Stomach smooth muscle (tissue), 2 donors: ENCODE data around the gene ZNRF1.
A peak's percentile ranks its signal among the peaks of the same experiment; 100 is the strongest.
"Not testable (repeated sequence)": the region's sequence is repeated elsewhere in the genome, so short reads cannot be mapped to it uniquely, and the experiment has no call there.

Experiments
- H3K27ac ChIP-seq: one replicate; pipeline ENCODE4 v1.7.0; 2013; ENCODE audit warnings: mild to moderate bottlenecking, low read length, inconsistent platforms
- H3K27me3 ChIP-seq, 2 donors: one replicate each; pipeline ENCODE4 v1.7.0; 2013; ENCODE audit warnings: low read length in 2 of 2; ENCODE audit not compliant: insufficient read depth in 2 of 2, control insufficient read depth in 1 of 2
- H3K36me3 ChIP-seq, 2 donors: one replicate each; pipeline ENCODE4 v1.7.0; 2013; ENCODE audit warnings: low read length in 2 of 2; ENCODE audit not compliant: control insufficient read depth in 2 of 2, insufficient read depth in 2 of 2
- H3K4me1 ChIP-seq: one replicate; pipeline ENCODE4 v1.7.0; 2013; ENCODE audit warnings: low read length; ENCODE audit not compliant: control insufficient read depth, insufficient read depth
- H3K4me3 ChIP-seq, 2 donors: one replicate each; pipeline ENCODE4 v1.7.0; 2013; ENCODE audit warnings: low read length in 2 of 2
- H3K9ac ChIP-seq, 2 donors: one replicate each; pipeline ENCODE4 v1.7.0; 2013; ENCODE audit warnings: low read length in 2 of 2, mild to moderate bottlenecking in 1 of 2
- H3K9me3 ChIP-seq, 2 donors: one replicate each; pipeline ENCODE4 v1.7.0; 2013; ENCODE audit warnings: low read length in 2 of 2; ENCODE audit not compliant: control insufficient read depth in 2 of 2
- donor health status: healthy.
- donor health status: Pancreatic carcinoma.

Gene ZNRF1

DNA sequence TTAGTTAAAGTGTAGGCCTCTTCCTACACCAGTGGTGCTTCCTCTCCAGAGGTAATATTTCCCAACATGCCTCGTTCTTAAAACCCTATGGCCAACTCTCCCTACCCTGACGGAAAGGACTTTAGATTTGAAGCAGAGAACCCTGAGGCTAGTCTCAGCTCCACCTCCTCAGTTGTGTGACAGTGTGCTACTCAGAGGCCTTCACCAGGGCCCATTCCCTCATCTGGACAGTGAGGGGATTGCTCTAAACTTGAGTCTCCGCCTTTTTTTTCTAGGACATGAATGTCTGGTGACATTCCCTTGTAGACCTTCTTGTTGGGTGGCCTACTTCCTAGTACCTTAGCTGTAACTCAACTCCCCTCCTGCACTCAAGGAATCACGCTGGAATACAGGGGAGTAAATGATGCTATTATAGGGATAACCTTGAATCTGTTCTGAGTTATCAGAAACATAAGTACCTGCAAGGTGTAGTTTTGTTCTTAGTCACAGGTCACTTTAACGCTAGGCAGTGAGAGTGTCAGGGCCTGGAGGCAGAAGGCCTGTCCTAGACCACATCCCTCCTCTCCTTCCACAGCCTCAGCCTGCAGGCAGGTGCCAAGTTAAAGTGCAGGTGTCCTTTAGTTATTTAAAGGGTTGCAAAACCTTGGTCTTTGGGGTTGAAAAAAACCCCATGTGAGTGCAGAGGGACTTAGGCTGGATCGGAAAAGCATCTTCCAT is 90.8 kb downstream of the ZNRF1 start:
- Histone ChIP-seq H3K4me3 (no peak overlapping the region), H3K9me3 (no peaks in the 10 kb centered on the region), H3K27ac (no peak overlapping the region), H3K9ac (no peak overlapping the region), H3K36me3 (peaks cover 4 to 9% of the 10 kb centered on the region in 2 donors), H3K27me3 (no peaks in the 10 kb centered on the region), H3K4me1 (peaks cover 27% of the 10 kb centered on the region)

DNA sequence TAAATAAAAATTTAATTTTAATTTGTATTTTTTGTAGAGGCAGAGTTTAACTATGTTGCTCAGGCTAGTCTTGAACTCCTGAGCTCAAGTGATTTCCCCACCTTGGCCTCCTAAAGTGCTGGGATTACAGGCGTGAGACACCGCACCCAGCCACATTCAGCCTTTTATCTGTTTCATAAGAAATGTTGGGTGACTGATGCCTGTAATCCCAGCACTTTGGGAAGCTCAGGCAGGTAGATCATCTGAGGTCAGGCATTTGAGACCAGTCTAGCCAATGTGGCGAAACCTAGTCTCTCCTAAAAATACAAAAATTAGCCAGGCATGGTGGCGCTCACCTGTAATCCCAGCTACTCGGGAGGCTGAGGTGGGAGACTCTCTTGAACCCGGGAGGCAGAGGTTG is 92.1 kb downstream of the ZNRF1 start:
- H3K27me3 ChIP-seq, H3K4me3 ChIP-seq, H3K9me3 ChIP-seq, H3K27ac ChIP-seq, H3K9ac ChIP-seq: not testable (repeated sequence)
- Histone ChIP-seq H3K36me3 (peaks cover 6 to 13% of the 10 kb centered on the region in 2 donors), H3K4me1 (peaks cover 27% of the 10 kb centered on the region)

DNA sequence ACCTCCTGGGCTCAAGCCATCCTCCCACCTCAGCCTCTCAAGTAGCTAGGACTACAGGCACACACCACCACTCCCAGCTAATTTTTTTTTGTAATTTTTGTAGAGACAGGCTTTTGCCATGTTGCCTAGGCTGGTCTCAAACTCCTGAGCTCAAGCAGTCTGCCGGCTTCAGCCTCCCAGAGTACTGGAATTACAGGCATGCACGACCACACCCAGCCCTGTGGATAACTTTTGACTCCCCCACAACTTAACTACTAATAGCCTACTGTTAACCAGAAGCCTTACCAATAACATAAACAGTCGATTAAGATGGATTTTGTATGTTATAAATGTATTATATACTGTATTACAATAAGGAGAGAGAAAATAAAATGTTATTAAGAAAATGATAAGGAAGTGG is 92.8 kb downstream of the ZNRF1 start:
- peaks cover 6 to 13% of the 10 kb centered on the region in 2 donors for H3K36me3 ChIP-seq
- H3K9ac ChIP-seq, H3K27ac ChIP-seq, H3K9me3 ChIP-seq, H3K27me3 ChIP-seq, H3K4me3 ChIP-seq: not testable (repeated sequence)
- H3K4me1 ChIP-seq = peaks cover 25% of the 10 kb centered on the region

DNA sequence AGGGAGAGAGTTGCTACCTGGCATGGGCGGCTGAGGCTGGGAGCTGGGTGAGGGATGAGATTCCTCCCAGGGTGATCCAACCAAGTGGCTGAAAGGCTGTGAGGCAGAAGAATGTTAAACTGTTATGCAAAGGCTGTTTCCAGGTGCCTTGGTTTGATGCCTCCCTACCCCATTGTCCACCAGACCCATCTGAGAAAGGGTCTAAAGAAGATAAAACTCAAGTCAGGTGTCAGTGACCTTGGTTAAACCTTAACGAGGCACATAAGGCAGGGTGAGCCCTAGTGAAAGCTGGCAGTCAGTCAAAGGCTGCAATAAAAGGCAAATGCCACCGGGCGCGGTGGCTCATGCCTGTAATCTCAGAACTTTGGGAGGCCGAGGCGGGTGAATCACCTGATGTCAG is 94.0 kb downstream of the ZNRF1 start:
- Histone ChIP-seq H3K36me3 (peaks cover 6 to 13% of the 10 kb centered on the region in 2 donors), H3K27me3 (no peaks in the 10 kb centered on the region), H3K9ac (no peak overlapping the region), H3K4me1 (peaks cover 25% of the 10 kb centered on the region), H3K27ac (no peak overlapping the region), H3K9me3 (no peaks in the 10 kb centered on the region), H3K4me3 (no peak overlapping the region)

DNA sequence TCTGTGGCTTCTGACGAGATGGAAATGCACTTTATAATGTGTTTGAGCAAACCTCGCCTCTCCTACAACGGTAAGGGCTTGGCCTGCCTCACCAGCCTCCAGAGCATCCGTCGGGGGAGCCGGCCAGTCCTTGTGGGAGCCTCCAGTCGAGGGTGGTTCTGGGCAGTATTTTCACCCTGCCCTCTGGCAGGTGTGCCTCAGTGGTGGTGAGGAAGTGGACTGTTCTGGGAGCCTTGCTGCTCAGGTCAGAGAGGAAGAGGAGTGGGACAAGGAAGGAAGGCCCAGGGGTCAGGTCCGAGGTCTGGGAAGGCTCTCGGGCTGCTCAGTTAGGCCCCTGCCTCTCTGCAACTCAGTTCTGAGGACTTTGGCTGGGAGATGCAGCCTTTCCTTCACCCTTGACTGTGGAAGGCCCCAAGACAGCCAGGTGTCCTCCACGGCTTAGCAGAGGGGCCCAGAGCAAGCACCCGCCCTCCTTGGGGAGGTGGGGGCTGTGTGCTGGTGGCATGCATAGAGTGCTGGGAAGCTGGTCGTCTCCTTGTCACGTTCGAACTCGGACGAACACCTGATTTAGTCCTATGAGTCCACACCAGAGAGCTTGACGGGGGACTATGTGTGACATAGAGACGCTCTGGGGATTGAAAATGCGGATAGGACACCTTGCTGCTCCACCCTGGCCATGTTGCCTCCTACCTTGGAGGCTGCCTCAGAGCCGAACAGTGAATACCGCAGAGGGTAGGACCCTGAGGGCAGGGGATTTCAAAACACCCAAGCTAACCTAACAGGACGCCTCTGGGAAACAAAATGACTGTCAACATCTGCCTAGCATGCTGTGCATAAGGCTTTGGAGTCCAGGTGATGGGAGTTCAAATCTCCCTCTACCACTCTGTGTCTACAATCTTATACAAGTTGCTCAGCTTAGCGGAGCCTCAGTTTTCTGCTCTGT is 95.0 kb downstream of the ZNRF1 start:
- no peaks in the 10 kb centered on the region for H3K9me3 ChIP-seq
- no peak overlapping the region for H3K4me3 ChIP-seq
- H3K27me3 ChIP-seq = no peaks in the 10 kb centered on the region
- H3K36me3 ChIP-seq = peaks cover 6 to 13% of the 10 kb centered on the region in 2 donors
- no peak overlapping the region for H3K9ac ChIP-seq
- peaks cover 28% of the 10 kb centered on the region for H3K4me1 ChIP-seq
- H3K27ac ChIP-seq = no peak overlapping the region

DNA sequence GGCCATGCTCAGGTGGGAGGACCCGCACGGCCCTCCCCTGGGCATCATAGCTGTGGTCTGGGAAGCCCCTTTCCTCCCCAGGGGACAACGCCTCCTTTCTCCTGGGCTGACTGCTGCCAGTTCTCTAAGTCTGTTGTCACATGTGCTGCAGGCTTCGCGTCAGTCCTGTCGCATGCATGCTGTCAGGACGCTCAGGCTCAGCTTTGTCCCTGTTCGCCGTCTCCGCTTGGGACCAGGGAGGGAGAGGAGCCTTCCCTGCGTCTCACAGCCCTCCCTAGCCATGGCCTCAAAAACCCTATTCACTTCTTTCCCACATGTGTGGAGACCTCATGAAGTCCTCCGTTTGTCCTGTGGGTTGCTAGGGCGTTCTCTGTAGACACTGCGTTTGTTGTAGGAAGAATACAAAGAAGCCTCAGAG is 96.4 kb downstream of the ZNRF1 start:
- Histone ChIP-seq H3K4me1 (peaks cover 36% of the 10 kb centered on the region), H3K27ac (no peak overlapping the region), H3K4me3 (no peak overlapping the region), H3K36me3 (peaks cover 6 to 13% of the 10 kb centered on the region in 2 donors), H3K9ac (no peak overlapping the region), H3K9me3 (no peaks in the 10 kb centered on the region), H3K27me3 (no peaks in the 10 kb centered on the region)

DNA sequence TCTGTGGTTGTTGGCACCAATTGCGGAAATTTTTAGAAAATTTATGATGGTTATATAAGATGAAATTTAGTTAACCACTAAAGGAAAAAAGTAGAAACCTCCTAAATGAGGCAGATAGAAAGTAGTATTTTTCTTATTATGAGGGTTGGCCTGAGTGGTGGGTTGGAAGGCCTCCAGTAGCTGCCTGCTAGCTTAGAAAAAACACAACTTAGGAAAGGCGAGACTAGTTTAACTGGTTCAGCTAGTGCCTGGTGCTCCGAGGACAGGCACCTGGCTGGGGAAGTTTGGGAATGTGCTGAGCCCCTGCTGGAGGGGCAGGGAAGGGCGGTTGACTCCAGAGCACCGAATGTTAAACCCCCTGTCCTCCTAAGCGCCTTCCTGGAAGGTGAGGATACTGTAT is 97.8 kb downstream of the ZNRF1 start:
- Histone ChIP-seq H3K27ac (no peak overlapping the region), H3K9ac (no peak overlapping the region), H3K4me3 (no peak overlapping the region), H3K27me3 (no peaks in the 10 kb centered on the region), H3K36me3 (peaks cover 6 to 13% of the 10 kb centered on the region in 2 donors), H3K9me3 (no peaks in the 10 kb centered on the region), H3K4me1 (peaks cover 37% of the 10 kb centered on the region)

DNA sequence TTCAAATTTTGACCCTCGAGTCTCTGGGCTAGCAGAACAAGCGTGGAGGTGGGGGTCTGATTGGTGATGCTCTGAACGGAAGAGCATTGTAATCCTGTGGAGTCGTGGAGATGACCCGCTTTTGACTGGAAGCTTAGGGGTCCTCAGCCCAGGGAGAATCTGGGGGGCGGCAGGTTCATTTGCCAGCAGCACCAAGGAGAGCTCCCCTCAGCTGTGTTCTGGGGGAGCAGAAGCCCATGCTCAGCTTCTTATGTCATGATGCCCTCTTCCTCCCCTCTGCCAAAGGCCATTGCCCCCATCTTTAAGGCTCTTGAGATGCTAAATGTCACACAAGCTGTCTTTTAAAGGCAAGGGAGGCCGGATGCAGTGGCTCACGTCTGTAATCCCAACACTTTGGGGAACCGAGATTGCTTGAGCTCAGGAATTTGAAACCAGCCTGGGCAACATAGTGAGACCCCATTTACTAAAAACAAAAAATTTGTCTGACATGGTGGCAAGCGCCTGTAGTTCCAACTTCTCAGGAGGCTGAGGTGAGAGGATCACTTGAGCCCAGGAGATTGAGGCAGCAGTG is 98.5 kb downstream of the ZNRF1 start:
- Histone ChIP-seq H3K36me3 (peaks cover 6 to 13% of the 10 kb centered on the region in 2 donors), H3K4me1 (peaks cover 37% of the 10 kb centered on the region), H3K27ac (no peak overlapping the region), H3K9me3 (no peaks in the 10 kb centered on the region), H3K9ac (no peak overlapping the region), H3K4me3 (no peak overlapping the region), H3K27me3 (no peaks in the 10 kb centered on the region)

DNA sequence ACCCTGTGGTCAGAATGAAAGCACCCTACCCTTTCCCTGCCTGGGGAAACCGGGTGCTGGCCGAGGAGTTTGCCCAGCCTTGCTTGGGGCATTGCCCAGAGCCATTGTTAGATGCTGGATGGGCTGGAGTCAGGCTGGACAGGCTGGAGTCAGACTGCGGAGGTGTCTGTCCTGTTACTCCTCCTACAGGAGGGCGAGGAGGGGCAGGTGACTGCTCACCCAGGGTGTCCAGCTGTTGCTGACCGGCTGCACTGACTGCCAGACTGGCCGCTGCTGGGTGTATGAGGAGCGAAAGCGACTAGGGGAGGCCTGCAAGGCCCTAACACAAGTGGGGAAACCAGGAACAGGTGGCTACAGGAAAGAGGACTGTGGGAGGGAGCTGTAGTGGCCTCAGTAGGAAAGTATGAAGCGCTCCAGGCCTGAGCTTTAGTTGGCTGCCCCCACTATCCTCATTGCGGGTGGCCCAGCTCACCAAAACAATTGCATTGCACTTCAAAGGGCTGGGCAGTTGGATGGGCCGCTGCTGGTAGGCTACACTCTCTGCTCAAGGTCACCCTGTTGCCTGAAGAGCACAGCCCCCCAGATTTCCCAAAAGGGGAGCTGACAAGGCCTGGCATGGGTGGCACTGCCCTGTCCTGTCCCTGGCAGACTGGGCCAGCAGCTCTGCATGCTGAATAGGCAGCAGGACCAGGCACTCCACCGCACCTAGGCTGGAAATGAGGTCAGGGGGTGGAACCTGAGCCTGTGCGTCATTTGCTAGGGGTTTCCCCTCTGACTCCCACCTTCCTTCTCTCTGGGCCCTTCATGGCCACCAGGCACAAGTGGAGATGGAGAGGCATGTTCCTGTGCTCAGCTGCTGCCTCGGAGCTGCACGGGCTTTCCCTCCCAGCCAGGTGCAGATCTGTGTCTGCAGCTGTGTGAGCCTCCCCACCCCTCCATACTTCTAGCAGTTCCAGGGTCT is 99.4 kb downstream of the ZNRF1 start:
- Histone ChIP-seq H3K27me3 (no peaks in the 10 kb centered on the region), H3K9ac (no peak overlapping the region), H3K9me3 (no peaks in the 10 kb centered on the region), H3K4me3 (no peak overlapping the region), H3K4me1 (peaks cover 39% of the 10 kb centered on the region), H3K27ac (peak overlapping the region; percentile 53), H3K36me3 (peaks cover 6 to 13% of the 10 kb centered on the region in 2 donors)
